Measurements from ENCODE around the gene ARFGAP2.

DNA sequence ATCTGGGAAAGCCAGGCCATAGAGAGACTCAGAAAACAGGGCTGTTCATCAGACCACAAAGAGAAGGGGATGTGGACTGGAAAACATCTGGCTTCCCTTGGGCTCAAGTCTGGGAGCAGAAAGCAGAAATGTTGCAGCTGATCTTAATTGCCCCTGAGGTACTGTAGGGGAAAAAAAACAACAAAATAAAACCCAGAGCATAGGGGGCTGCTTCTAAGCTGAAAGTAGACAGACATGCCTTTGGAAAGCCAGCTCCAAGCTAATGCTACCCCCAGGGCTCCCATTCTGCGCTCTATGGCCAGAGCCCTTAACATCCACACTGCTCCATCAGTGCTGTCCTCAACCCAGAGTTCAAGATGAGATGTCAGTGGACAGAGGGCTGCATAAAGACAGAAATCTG, 11.6 kb upstream of the ARFGAP2 start:
- TF ChIP-seq FOXM1 (IDR thresholded peaks at IDR 0.05; ENCODE audit: borderline replicate concordance) (no peak), SP1 (IDR thresholded peaks at IDR 0.05) (no peak), CTBP1 (IDR thresholded peaks at IDR 0.05; ENCODE audit: borderline replicate concordance) (no peak), LEF1 (IDR thresholded peaks at IDR 0.05; ENCODE audit: borderline replicate concordance) (no peak), TARDBP (IDR thresholded peaks at IDR 0.05) (no peak), FOXK2 (IDR thresholded peaks at IDR 0.05) (no peak), ZNF384 (IDR thresholded peaks at IDR 0.05) (no peak)

Measured in HEK293T (cell line).